GM21423 (cell line): Measurements from ENCODE around the gene SPIN1.

ENCODE experiments used
- ATAC-seq: cut with Tn5 transposase; IDR thresholded peaks from one replicate; pipeline ENCODE4 v1.9.1; 2021; ENCODE audit warnings: mild to moderate bottlenecking, moderate library complexity; ENCODE audit not compliant: unreplicated experiment

Gene SPIN1

DNA sequence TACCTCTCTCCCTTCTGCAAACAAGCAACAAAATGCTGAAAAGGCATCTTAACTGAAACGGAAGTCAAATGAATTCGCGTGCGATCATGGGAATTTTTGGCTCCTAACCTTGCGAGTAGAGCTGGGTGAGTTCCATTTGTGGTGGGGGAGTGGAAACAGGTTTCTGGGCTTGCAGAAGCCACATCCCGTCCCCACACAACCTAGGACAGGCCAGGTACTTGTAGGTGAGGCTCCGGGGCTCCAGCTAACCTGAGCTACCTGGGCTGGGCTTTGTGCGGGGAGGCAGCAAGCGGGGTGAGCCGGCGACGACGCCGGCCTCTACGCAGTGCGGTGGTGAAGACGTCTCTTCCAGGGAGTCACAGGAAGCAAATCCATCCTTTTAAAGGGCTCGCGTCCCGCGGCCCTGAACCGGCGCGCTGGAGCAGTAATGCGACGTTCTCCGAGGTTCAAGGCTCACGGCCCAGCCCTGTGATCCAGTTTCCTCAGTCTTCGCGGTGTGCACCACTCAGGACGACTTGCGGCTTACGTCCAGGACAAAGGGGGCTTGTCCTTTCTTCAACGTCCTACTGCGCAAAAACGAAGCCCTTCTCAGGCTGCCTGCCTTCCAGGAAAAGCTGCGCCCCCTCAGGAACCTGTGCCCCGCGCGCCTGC lies 567 bp upstream of the SPIN1 start:
- ATAC-seq, result peak; percentile 7

DNA sequence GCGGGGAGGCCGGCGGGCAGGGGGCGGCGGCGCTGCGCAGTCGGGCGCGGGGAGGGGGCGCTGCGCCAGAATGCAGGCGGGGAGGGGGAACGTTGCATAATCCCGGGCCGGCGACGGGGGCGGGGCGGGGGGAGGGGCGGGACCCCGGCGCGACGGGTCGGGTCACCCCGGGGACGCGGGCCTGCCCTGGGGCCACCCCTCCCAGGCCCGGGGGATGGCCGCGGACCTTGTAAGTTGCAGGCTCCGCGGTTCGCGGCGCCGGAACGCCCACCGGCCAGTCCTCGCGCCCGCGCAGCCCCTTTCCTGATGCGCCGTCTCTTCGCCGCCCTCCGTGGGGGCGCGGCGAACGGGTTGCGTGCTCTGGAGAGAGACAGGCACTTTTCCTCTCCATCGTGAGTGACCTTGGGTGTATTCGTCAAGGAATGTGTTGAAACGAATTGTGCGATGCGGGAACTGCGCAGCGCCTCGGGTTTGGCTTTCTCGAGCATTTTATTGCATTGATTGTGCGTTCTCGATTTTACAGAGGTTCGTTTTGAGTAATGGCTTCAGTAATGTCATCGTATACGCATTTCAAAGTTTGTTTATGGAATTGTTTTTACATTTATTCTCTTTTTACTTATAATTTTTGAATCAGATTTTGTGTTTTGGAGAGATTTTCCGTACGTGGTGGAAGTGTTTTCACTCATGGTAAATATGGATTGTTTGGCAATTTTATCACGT lies 802 bp downstream of the SPIN1 start:
- peak; percentile 29 for ATAC-seq

DNA sequence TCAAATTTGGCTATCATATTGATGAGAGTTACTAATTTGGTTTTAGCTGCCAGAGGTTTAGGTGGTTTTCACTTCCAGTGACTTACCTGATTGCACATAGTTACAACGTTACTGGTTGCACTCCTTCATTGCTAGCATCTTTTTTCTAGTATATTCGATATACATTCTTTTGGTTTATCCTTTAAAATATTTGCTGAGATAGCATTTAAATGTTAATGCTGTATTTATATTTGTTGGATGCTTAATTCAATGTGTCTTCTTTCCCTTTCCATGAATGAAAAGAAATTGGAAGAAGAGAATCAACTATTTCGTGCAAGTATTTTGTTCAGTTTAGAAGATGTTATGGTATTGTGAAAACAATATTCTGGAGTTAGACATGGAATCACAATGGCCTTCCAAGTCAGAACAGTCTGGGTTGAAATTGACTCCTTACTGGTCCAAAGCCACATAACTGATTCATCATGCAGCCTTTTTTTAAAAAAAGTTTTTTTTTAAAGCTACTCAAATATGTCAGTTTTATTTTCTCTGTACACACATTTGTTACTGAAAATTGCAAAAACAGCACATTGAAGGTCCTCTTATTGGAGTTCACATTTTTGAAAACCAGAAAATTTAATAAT lies 2.2 kb downstream of the SPIN1 start:
- no peak for ATAC-seq

DNA sequence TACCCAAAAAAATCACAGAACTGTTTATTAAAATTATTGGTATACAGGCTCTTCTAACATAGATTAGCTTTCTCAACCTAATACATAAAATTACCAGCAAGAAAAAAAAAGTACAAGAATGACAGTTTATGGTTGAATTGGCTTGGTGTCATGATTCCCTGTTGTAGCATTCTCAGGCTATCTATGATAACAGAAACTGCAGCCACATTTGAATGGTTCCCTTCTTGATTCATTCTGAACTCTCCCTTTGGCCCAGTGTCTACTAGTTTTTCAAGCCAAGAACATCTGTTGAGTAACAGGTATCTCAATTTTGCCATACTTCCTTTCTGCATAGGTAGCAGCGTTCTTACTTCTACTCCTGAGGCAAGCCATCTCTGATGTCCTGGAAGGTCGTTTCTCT lies 3.0 kb downstream of the SPIN1 start:
- ATAC-seq, result no peak

DNA sequence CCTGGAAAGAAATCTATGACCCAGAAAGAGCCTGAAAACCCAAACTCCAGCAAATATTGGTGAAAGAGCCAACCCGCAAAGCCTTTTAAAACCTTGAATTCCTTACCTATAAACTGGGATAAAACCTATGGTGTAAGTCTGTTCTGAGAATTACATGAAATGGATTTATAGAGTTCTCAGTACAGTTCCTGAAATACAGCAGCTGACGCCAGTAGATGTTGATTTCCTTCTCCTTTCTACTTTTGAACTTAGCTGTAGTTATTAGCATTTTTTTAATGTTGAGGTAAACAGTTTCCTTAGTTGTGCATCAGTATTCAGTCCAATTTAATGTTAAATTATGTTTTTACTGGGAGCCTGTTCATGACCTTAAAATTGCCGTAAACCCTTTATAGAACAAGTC lies 3.7 kb downstream of the SPIN1 start:
- ATAC-seq, result no peak

DNA sequence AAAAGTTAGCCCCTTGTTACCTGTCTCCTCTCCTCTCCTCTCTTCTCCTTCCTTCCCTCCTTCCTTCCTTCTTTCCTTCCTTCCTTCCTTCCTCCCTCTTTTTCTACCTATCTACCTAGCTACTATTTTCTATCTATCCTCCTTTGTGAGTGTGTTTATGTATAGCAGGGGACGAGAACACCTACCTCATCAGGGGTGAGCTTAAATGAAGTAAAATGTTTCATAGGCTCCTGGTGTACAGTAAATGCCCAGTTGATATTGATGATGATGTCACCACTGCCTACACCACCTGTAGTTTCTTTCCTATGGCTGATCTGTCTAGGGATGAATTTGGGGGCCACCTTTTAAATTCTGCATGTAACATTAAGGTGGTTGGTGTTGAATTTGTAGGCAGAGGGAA lies 4.3 kb downstream of the SPIN1 start:
- no peak for ATAC-seq

DNA sequence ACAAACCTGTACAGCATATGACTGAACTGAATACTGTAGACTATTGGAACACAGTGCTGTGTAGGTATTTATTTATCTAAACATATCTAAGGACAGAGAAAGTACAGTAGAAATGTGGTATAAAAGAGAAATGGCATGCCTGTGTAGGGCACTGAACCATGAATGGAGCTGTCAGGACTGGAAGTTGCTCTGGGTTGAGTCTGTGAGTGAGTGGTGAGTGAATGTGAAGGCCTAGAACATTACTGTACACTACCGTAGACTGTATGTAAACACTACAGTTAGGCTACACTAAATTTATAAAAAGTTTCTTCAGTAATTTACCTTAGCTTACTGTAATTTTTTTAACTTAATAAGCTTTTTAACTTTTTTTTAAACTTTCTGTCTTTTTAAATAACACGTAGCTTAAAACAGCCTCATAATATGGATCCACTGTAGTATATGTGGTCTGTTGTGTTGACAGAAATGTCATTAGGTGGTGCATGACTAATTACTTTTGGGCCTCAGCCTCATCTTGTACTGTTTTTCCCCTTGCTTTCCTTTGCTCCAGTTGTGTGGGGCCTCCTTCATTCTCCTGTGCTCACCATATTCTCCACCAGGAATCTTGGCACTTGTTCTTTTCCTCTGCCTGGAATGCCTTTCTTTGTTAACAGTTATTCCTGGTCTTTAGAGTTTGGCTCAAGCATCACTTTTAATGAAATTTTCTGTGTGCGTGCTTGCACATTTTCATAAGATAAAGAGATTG lies 8.8 kb downstream of the SPIN1 start:
- ATAC-seq, result no peak

DNA sequence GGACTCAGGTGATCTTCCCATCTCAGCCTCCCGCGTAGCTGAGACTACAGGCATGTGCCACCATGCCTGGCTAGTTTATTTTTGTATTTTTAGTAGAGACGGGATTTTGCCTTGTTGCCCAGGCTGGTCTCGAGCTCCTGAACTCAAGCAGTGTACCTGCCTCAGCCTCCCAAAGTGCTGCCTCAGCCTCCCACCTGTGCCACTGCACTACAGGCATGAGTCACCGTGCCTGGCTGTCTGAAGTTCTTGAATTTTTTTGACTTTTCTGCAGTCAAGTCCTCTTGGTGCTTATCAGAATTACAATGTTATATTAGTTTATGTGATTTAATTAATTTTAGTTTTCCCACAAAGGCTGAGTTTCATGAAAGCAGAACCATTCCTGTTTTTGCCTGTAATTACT lies 9.8 kb downstream of the SPIN1 start:
- ATAC-seq, result no peak

DNA sequence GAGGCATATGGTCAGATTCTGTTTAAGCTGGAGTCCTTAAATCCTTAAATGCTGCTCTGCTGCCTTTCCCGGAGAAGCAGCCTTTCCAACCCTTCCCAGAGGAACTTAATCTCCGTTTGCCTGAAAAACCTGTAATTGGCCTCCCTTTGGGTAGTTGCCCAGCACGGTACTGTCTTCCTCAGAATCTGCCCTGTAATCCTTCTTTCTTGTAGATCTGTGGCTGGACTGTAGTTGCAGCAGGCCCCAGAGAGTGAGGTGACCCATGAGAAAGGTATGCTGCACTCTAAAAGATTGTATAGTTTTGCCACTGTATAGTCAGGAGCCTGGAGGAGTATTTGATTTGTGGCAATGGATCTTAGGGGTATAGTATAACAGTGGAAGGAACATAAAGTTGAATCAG lies 11.7 kb downstream of the SPIN1 start:
- no peak for ATAC-seq

DNA sequence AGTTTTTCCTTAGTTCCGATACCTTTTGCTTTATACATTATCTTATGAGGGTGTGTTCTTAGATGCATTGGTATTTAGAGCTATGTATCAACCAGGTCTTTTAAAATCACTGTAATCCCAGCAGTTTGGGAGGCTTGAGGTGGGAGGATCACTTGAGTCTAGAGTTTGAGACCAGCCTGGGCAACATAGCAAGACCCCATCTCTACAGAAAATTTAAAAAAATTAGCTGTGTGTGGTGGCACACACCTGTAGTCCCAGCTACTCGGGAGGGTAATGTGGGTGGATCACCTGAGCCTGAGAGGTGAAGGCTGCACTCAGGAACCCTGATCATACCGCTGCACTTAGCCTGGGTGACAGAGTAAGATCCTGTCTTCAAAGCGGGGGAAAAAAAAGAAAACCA lies 15.1 kb downstream of the SPIN1 start:
- ATAC-seq, result no peak

DNA sequence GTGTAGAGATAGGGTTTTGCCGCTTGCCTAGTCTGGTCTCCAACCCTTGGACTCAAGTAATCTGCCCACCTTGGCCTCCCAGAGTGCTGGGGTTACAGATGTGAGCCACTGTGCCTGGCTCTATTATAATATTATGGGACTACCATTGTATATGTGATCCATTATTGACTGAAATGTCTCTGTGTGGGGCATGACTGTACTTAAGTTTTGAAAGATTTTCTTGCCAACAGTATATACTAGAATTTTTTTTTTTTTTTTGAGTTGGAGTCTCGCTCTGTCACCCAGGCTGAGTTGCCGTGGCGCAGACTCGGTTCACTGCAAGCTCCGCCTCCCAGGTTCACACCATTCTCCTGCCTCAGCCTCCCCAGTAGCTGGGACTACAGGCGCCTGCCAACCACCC lies 17.8 kb downstream of the SPIN1 start:
- no peak for ATAC-seq

DNA sequence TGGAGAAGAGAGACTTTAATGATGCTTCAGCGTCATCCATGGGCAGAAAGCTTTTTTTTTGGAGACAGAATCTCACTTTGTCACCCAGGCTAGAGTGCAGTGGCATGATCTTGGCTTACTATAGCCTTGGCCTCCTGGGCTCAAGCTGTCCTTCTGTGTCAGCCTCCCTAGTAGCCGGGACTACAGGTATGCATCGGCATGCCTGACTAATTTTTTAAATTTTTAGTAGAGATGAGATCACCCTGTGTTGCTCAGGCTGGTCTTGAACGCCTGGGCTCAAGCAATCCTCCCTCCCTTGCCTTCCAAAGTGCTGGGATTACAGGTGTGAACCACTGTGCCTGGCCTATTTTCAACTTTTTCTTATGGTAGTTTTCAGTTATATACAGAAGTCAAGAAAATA lies 23.2 kb downstream of the SPIN1 start:
- no peak for ATAC-seq

DNA sequence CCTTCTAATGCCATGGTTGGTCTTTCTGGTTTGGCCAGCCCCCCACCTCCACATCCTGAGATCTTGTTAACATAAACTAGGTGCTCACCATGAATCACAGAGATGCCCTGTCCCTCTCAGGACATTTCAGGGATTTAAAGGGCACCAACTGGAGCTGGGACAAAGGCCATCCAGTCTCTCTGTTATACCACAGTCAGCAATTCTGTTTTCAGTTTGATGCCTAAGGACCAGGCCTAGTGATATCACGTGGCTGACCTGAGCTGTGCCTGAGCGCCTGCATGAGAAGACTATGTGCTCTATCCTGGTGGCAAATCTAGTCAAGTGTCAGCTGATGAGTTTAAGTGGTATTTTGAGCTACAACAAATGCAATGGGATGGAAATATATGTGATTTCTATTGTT lies 26.1 kb downstream of the SPIN1 start:
- ATAC-seq, result no peak

DNA sequence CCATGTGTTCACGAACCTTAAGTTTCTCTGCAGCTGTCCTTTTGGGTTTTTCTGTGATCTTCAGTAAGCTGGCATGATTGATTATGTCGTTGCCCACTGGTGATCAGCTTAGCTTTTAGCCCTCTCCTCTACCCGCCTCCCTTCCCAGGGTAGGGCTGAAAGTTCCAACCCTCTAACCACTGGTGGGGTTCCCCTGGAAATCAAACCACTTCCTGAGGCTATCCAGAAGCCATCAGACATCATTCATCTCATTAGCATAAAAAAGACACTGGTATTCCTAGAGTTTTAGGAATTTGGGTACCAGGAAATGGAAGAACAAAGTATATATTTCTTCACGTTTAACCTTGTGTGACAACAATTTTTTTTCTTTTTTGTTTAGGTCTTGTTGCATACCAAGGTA lies 29.8 kb downstream of the SPIN1 start:
- ATAC-seq, result no peak

DNA sequence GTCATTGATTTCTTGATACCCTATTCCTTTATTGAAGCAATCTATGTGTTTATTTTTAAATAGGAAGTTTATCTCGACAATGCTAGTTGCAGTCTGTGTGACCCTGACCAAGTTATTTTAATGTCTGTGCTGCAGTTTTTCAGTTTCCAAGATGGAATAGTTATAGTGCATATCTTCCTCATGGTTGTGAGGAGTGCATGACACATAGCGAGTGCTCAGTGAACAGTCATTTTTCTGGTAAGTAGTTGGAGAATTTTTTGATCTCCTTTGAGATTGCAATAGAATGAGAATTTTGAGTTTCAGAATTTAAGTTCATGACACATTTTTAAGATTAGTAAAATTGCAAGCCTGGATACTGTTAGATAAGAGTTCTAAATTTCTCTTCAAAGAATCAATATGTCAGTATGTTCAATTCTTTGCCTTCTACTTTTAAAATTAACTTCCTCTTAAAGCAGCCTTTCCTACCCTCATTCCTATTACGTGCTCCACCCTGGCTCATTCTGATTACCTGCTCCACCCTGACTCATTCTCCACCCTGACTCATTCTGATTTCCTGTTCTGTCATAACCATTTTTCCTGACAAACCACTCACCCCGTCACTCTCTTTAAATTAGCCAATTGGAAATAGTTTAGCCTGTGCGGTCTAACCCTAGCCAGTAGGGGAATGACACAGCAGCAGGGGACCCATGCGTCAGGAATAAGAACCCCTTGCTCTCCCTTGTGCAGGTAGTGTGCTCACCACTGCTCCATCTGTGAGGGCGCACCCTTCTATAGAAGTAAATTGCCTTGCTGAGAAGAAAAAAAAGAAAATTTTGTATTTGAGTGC lies 30.7 kb downstream of the SPIN1 start:
- no peak for ATAC-seq

DNA sequence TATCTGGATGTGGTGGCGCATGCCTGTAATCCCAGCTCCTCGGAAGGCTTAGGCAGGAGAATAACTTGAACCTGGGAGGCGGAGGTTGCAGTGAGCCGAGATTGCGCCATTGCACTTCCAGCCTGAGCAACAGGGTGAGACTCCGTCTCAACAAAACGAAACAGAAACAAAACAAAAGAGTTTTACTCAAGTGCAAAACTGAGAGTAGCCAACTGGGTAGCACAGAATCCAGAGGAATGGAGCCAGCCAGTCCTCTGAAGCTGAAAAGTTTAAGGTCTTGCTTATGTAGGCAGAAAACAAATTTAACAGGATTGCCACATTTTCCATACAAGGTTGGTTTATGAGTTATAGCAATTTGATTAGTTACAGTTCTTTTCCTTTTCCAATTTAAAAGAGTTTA lies 32.0 kb downstream of the SPIN1 start:
- no peak for ATAC-seq

DNA sequence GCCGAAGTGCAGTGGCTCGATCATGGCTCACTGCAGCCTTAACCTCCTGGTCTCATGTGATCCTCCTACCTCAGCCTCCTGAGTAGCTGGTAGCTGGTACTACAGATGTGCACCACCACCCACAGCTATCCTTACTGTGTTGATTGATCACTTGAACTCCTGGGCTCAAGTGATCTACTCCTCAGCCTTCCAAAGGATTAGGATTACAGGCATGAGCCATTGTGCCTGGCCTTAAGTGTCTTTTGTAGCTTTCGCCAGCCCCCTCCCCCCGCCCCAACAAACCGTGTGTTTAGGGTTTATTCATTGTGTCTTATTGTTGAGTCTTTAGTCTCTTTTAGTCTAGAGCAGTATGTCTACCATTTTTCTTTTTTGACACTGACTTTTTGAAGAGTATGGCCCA lies 33.1 kb downstream of the SPIN1 start:
- ATAC-seq, result no peak

DNA sequence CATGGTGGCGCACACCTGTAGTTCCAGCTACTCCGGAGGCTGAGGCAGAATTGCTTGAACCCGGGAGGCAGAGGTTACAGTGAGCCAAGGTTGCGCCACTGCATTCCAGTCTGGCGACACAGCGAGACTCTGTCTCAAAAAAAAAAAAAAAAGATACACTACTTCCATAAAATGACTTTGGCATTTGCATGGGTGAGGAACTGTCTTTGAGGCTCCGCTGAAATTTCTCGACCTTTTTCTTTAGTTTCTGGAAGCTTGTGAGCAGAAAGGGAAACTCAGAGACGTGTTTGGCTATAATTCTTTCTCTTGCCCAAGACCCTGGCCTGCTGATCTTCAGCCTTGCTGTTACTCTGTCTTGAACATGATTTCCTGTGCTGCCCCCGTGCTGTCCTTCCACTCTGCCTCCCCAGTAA lies 37.3 kb downstream of the SPIN1 start:
- no peak for ATAC-seq

DNA sequence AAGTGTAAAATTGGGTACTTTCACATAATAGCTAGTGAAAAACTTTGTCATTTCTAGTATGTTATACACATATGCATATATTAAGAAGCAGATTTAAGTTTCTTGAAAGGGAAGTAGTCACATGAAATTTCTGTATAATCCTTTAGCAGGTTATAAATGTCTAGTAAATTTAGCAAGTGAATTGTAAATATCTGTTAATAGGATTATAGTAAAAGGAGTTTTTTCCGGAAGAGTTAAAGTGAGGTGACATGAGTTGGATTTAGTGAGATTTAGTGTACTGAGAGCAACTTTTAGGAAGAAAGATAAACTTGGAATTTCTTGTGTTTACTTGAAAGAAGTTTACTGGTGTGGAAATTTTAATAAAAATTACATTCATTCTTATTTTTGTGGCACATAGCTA lies 38.4 kb downstream of the SPIN1 start:
- no peak for ATAC-seq

DNA sequence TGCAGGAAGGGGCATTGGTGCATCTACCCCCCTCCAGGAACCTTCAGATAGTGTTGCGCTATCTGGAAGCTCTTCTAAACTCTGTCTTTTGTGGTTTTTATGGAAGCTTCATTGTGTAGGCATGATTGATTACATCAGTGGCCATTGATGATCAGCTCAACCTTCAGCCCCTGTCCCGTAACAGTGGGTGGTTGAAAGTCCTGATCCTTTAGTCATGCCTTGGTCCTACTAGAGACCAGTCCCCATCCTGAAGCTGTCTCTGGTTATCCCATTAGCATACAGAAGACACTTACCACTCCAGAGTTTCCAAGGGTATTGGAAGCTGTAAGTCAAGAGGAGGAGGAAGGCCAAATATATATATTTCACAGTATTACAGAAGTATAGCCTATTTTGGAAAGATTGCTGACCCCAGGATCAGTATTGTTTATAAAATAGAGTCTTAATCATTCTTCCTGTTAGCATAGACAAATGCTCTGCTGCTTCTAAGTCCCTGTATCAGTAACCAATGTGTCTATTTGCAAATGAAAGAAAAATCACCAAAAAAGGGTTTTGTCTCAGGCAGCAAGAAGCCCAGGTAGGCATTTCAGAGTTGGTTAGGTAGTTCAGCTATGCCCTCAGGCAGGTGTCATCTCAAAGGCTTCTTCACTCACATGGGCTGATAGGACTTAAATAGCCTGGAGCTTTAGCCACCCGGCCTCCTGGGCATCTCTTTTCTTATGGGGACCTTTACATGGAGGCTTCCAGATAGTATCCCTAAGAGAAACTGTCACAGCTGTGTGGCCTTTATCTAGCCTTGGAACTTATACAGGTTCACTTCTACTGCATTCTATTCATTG lies 41.6 kb downstream of the SPIN1 start:
- no peak for ATAC-seq
